ENCODE data around the gene DCP2. TPM values are rescaled to one million over a fixed set of nuclear protein-coding genes. Genes with fewer than 3 reads are reported as not detected.
A peak's percentile ranks its signal among the peaks of the same experiment; 100 is the strongest.
"Not testable (repeated sequence)": the region's sequence is repeated elsewhere in the genome, so short reads cannot be mapped to it uniquely, and the experiment has no call there.

DCP2 gene
- total RNA-seq, 1 donor from 2014 or later = 96.1 TPM

DNA sequence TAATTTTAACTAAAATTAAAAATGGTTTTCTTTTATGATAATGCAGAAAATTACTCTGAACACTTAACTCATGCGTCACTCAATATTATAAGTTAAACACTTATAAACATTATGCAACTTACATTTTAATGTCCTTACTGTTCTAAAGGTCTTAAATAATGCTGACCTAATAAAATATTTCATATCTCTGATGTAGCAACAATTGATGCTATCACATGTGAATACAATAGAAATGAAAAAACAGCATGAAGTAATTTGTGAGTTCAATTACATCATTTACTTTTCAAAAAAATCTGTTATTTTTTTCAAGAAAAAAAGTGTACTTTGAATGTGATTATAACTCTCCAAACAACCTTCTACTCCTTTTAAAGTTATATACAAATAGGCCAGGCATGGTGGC, 28.1 kb upstream of the DCP2 start:
- Mint-ChIP-seq H3K27me3 (ENCODE audit: low read depth) (peaks cover 2% of the 10 kb centered on the region), H3K27ac (ENCODE audit: unreplicated experiment) (no peak overlapping the region), H3K4me3 (no peak overlapping the region), H3K9me3 (peaks cover 4% of the 10 kb centered on the region), H3K36me3 (ENCODE audit: low read depth) (no peaks in the 10 kb centered on the region), H3K4me1 (no peaks in the 10 kb centered on the region)
- TF ChIP-seq, protein P1, sequence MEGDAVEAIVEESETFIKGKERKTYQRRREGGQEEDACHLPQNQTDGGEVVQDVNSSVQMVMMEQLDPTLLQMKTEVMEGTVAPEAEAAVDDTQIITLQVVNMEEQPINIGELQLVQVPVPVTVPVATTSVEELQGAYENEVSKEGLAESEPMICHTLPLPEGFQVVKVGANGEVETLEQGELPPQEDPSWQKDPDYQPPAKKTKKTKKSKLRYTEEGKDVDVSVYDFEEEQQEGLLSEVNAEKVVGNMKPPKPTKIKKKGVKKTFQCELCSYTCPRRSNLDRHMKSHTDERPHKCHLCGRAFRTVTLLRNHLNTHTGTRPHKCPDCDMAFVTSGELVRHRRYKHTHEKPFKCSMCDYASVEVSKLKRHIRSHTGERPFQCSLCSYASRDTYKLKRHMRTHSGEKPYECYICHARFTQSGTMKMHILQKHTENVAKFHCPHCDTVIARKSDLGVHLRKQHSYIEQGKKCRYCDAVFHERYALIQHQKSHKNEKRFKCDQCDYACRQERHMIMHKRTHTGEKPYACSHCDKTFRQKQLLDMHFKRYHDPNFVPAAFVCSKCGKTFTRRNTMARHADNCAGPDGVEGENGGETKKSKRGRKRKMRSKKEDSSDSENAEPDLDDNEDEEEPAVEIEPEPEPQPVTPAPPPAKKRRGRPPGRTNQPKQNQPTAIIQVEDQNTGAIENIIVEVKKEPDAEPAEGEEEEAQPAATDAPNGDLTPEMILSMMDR (conservative IDR thresholded peaks at IDR 0.05) = no peak
- no peak for DNase-seq (ENCODE audit: low read depth, low spot score)

DNA sequence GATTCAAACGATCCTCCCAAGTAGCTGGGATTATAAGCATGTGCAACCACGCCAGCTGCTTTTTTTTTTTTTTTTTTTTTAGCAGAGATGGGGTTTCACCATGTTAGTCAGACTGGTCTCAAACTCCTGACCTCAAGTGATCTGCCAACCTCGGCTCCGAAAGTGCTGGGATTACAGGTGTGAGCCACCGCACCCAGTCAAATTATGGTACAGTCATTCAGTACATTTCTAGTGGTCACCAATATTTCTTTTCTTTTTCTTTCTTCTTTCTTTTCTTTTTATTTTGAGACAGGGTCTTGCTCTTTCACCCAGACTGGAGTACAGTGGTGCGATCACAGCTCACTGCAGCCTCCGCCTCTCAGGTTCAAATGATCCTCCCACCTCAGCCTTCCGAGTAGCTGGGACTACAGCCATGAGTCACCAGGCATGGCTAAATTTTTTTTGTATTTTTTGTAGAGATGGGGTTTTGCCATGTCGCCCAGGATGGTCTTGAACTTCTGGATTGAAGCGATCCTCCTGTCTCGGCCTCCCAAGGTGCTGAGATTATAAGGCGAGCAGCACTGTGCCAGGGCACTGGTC, 25.4 kb upstream of the DCP2 start:
- H3K4me1 Mint-ChIP-seq = no peaks in the 10 kb centered on the region
- no peak overlapping the region for H3K27ac Mint-ChIP-seq (ENCODE audit: unreplicated experiment)

DNA sequence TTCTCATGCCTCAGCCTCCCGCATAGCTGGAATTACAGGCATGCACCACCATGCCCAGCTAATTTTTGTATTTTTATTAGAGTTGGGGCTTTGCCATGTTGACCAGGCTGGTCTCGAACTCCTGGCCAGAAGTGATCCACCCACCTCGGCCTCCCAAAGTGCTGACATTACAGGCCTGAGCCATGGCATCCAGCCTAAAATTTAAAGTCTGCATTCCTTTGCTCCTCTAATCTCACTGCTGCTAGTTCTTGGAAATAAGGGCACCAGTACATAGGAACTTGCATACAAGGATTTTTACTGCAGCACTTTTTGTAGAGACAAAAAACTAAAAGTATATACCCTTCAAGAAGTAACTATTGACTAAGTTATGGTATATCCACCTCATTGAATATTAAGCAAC, 20.0 kb upstream of the DCP2 start:
- peaks cover 13% of the 10 kb centered on the region for H3K4me1 Mint-ChIP-seq
- H3K4me3 Mint-ChIP-seq = no peak overlapping the region
- H3K9me3 Mint-ChIP-seq = peaks cover 2% of the 10 kb centered on the region
- no peaks in the 10 kb centered on the region for H3K36me3 Mint-ChIP-seq (ENCODE audit: low read depth)
- DNase-seq (ENCODE audit: low read depth, low spot score) = no peak
- no peak overlapping the region for H3K27ac Mint-ChIP-seq (ENCODE audit: unreplicated experiment)
- TF ChIP-seq, protein P1 (conservative IDR thresholded peaks at IDR 0.05) = no peak
- H3K27me3 Mint-ChIP-seq (ENCODE audit: low read depth) = no peaks in the 10 kb centered on the region

More for the DNA sequence above, 25.4 kb upstream of the DCP2 start:
- H3K36me3 Mint-ChIP-seq (ENCODE audit: low read depth) = no peaks in the 10 kb centered on the region
- TF ChIP-seq, protein P1 (conservative IDR thresholded peaks at IDR 0.05) = no peak
- no peaks in the 10 kb centered on the region for H3K27me3 Mint-ChIP-seq (ENCODE audit: low read depth)
- DNase-seq (ENCODE audit: low read depth, low spot score) = no peak
- H3K4me3 Mint-ChIP-seq = no peak overlapping the region
- H3K9me3 Mint-ChIP-seq = peaks cover 5% of the 10 kb centered on the region

DNA sequence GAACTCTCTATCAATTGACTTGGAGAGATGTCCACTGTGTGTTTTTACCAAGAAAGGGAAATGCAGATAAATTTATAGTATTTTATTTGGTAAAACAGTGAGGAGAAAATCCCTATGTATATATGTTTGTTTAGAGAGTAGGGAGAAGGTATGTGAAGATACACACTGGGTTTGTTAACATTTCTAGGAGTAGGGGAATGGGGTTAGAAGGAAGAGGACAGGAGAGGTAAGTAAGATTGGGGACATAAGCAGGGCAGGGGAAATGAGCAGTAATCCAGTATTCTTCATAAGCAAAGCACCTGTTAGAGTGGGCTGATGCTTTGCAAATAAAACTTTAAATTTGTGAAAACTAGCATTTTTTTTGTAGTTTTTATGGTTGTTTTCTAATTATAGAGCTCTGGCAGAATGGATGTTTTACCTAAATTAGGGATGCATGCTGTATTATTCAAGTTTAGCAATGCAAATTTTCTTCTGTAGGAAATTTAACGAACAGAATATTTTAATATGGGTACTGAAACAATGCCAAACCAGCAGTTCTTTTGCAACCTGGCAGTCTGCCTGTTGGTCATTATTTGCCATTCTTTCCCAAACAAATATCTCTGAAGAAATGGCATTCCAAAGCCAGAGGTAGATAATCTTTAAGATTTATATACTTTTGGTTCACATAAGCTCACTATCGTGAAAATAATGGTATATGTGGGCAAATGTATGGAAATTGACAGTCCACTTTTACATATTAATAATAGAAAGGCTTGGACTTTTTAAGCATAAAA, 19.4 kb upstream of the DCP2 start:
- H3K4me1 Mint-ChIP-seq = peaks cover 13% of the 10 kb centered on the region
- no peak for DNase-seq (ENCODE audit: low read depth, low spot score)
- H3K9me3 Mint-ChIP-seq = peaks cover 2% of the 10 kb centered on the region
- H3K36me3 Mint-ChIP-seq (ENCODE audit: low read depth) = no peaks in the 10 kb centered on the region
- TF ChIP-seq, protein P1 (conservative IDR thresholded peaks at IDR 0.05) = no peak
- no peaks in the 10 kb centered on the region for H3K27me3 Mint-ChIP-seq (ENCODE audit: low read depth)
- no peak overlapping the region for H3K27ac Mint-ChIP-seq (ENCODE audit: unreplicated experiment)
- no peak overlapping the region for H3K4me3 Mint-ChIP-seq

DNA sequence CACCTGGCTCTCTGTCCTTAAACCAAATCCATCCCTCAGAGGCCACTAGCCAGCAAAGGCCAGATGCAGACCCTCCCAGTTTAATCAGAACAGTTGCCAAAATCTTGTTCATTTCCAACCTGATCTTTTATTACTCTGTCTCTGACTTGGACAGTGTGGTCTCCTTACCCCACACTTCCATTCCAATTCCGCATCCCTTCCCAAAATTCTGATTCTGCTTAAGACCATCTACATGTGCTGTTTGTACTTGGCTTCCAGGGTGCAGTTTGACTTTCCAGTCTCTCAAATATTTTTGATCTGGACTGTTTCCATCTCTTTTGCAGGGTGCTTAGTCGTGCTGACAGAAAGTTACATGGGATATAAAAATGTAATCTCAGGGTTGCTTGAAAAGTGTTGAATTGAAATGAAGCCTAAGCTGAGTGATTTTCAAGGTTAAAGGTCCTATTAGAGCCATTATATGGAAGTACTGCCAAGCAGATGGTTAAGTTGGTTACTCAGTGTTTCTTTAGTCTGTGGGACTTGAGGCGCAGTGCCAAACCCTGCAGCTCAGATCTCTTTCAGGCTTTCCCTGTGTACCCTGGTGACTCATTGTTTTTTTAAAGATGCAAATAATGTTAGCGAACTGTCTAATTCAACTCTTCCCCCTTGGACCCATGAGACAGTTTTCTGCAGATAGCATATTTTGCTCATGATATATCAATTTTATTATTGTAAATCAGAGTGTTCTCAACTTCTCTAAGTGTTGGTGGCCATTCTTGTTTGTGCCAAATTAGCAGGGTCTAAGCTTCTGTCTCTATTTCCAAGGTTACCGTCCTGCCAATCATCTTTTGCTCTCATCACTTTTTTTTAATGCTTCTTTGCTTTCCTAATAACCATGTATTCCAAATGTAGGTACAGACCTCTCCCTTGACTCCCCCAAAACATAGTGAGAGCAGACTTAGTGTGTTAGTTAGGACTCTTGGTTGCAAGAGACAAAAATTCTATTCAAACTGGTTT, 18.2 kb upstream of the DCP2 start:
- TF ChIP-seq, protein P1 (conservative IDR thresholded peaks at IDR 0.05) = no peak
- Mint-ChIP-seq H3K9me3 (peaks cover 1% of the 10 kb centered on the region), H3K36me3 (ENCODE audit: low read depth) (no peaks in the 10 kb centered on the region), H3K27me3 (ENCODE audit: low read depth) (no peaks in the 10 kb centered on the region), H3K4me3 (no peak overlapping the region), H3K27ac (ENCODE audit: unreplicated experiment) (peak overlapping the region; percentile 9), H3K4me1 (peaks cover 13% of the 10 kb centered on the region)
- no peak for DNase-seq (ENCODE audit: low read depth, low spot score)

DNA sequence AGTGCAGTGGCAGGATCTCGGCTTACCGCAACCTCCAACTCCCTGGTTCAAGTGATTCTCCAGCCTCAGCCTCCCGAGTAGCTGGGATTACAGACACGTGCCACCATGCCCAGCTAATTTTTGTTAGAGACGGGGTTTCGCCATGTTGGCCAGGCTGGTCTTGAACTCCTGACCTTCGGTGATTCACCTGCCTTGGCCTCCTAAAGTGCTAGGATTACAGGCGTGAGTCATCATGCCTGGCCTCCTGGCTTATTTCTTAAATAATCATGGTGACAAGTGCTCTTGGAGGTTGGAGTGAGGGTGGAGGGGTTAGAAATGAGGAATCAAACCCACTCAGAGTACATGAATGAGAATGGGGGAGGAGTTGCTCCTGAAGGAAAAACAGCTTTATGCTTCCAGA, 16.7 kb upstream of the DCP2 start:
- not testable (repeated sequence) for H3K27me3 Mint-ChIP-seq (ENCODE audit: low read depth)
- H3K27ac Mint-ChIP-seq (ENCODE audit: unreplicated experiment) = peak overlapping the region; percentile 43

More for the DNA sequence above, 16.7 kb upstream of the DCP2 start:
- not testable (repeated sequence) for H3K36me3 Mint-ChIP-seq (ENCODE audit: low read depth); H3K4me3 Mint-ChIP-seq; H3K9me3 Mint-ChIP-seq; DNase-seq (ENCODE audit: low read depth, low spot score)
- peaks cover 13% of the 10 kb centered on the region for H3K4me1 Mint-ChIP-seq
